Testis (tissue), 3 donors: ENCODE data around the gene HPS1. TPM values are rescaled to one million over a fixed set of nuclear protein-coding genes. Genes with fewer than 3 reads are reported as not detected.

Source experiments
- DNase-seq: peaks from one replicate; pipeline ENCODE4 v3.0.0-alpha.2; 2019
- H3K27ac ChIP-seq, 2 donors: fragments of 200-600 bp; sonication (generic); one replicate each; pipeline ENCODE4 v1.5.1; 2019
- H3K27me3 ChIP-seq: fragments of 200-600 bp; sonication (generic); one replicate; pipeline ENCODE4 v1.5.1; 2019
- H3K36me3 ChIP-seq: fragments of 200-600 bp; sonication (generic); one replicate; pipeline ENCODE4 v1.5.1; 2017; ENCODE audit warnings: low read depth; ENCODE audit errors: missing control alignments
- H3K4me1 ChIP-seq: fragments of 200-600 bp; sonication (generic); one replicate; pipeline ENCODE4 v1.5.1; 2019
- H3K4me3 ChIP-seq, 2 donors: fragments of 200-600 bp; sonication (generic); one replicate each; pipeline ENCODE4 v1.5.1; 2017 to 2019
- H3K9me3 ChIP-seq: fragments of 200-600 bp; sonication (generic); one replicate; pipeline ENCODE4 v1.5.1; 2017
- CTCF ChIP-seq, 3 experiments: fragments of 450-650 bp in 2 of 3; fragments of 200-600 bp in 1 of 3; sonication (generic) in 1 of 3; IDR thresholded peaks; one replicate each; pipeline ENCODE4 v1.5.1; 2016 to 2019; ENCODE audit warnings: antibody characterized with exemption in 3 of 3, mild to moderate bottlenecking in 2 of 3, moderate library complexity in 1 of 3
- POLR2A ChIP-seq: fragments of 450-650 bp; IDR thresholded peaks from one replicate; pipeline ENCODE4 v1.6.1; 2017; ENCODE audit warnings: antibody characterized with exemption, mild to moderate bottlenecking, moderate library complexity
- WGBS, 2 donors: methylation state at CpG; one replicate each; pipeline ENCODE4 v1.1.5; 2018; 5-methylcytosine and 5-hydroxymethylcytosine counted together
- intact Hi-C: fragments of 100-400 bp; cut with DNase I; formaldehyde crosslinking; loops from one replicate; pipeline ENCODE4 v1.15.1; 2023; ENCODE audit warnings: low total_unique reads
- polyA plus RNA-seq: library from polyadenylated mRNA; stranded (reverse); fragments of 350-450 nt; fragmentation: Illumina TruSeq; extraction: RNeasy Lipid Tissue Mini Kit (QIAGEN cat#74804); gene quantifications from one replicate; pipeline ENCODE4 v1.2.3, GENCODE V29; 2014; ENCODE audit warnings: low read depth, low replicate concordance; ENCODE audit not compliant: insufficient read depth
- total RNA-seq, 2 donors: library from RNA; depleted of rRNA; stranded (reverse); fragments of >200 nt; gene quantifications; one replicate each; pipeline ENCODE4 v1.2.3, GENCODE V29; 2016

Gene HPS1
- total and polyA plus RNA-seq, 3 donors from 2014 or later = 53.6 to 73.4 (median 59.4) TPM

GRCh38 chr10:98466861-98467505, 20.2 kb upstream of the HPS1 start:
- DNase-seq = no peak
- H3K27me3 ChIP-seq = no peaks in the 10 kb centered on the region
- TF ChIP-seq CTCF (IDR thresholded peaks at IDR 0.05) = no peak
- no peak for TF ChIP-seq POLR2A
- peak overlapping the region in 1 of 2 donors; percentile 47 for H3K4me3 ChIP-seq
- H3K9me3 ChIP-seq = no peaks in the 10 kb centered on the region
- WGBS, 2 donors = 41 to 53% methylated on average over 15 of the region's 15 CpGs
- no peaks in the 10 kb centered on the region for H3K36me3 ChIP-seq
- H3K27ac ChIP-seq = no peak overlapping the region
- H3K4me1 ChIP-seq = no peaks in the 10 kb centered on the region
- intact Hi-C loops = no loop called here

GRCh38 chr10:98465866-98466265, 19.1 kb upstream of the HPS1 start:
- no peak overlapping the region for H3K27ac ChIP-seq
- H3K4me3 ChIP-seq = no peak overlapping the region
- no peaks in the 10 kb centered on the region for H3K36me3 ChIP-seq
- no peak for TF ChIP-seq POLR2A
- no peak for TF ChIP-seq CTCF (IDR thresholded peaks at IDR 0.05)
- peaks cover 3% of the 10 kb centered on the region for H3K4me1 ChIP-seq
- no peaks in the 10 kb centered on the region for H3K27me3 ChIP-seq
- DNase-seq = no peak
- intact Hi-C loops = no loop called here
- whole genome bisulfite sequencing, 2 donors = 79 to 83% methylated on average over 3 of the region's 3 CpGs
- no peaks in the 10 kb centered on the region for H3K9me3 ChIP-seq

GRCh38 chr10:98463976-98464754, 17.4 kb upstream of the HPS1 start:
- no peaks in the 10 kb centered on the region for H3K36me3 ChIP-seq
- 83% methylated on average over 8 of the region's 8 CpGs for WGBS, 2 donors
- no peak for TF ChIP-seq CTCF (IDR thresholded peaks at IDR 0.05)
- TF ChIP-seq POLR2A = no peak
- intact Hi-C loops = no loop called here
- no peaks in the 10 kb centered on the region for H3K9me3 ChIP-seq
- peaks cover 8% of the 10 kb centered on the region for H3K4me1 ChIP-seq
- no peak overlapping the region for H3K27ac ChIP-seq
- no peak for DNase-seq
- no peak overlapping the region for H3K4me3 ChIP-seq
- no peaks in the 10 kb centered on the region for H3K27me3 ChIP-seq

- Histone ChIP-seq H3K36me3 (no peaks in the 10 kb centered on the region), H3K27ac (no peak overlapping the region), H3K4me3 (no peak overlapping the region), H3K9me3 (no peaks in the 10 kb centered on the region), H3K4me1 (peaks cover 8% of the 10 kb centered on the region), H3K27me3 (no peaks in the 10 kb centered on the region)
- TF ChIP-seq POLR2A = no peak
- no peak for DNase-seq
- intact Hi-C loops = no loop called here
- 87 to 94% methylated on average over 6 of the region's 6 CpGs for WGBS, 2 donors
Observed at GRCh38 chr10:98463016-98463415, 16.3 kb upstream of the HPS1 start.

GRCh38 chr10:98461500-98461842, 14.7 kb upstream of the HPS1 start:
- Histone ChIP-seq H3K9me3 (no peaks in the 10 kb centered on the region), H3K36me3 (no peaks in the 10 kb centered on the region), H3K4me3 (no peak overlapping the region), H3K27me3 (no peaks in the 10 kb centered on the region), H3K27ac (peak overlapping the region in 1 of 2 donors; percentile 47), H3K4me1 (peaks cover 16% of the 10 kb centered on the region)
- 88 to 91% methylated on average over 3 of the region's 3 CpGs for WGBS, 2 donors
- intact Hi-C loops = no loop called here
- DNase-seq = no peak
- TF ChIP-seq POLR2A (no peak), CTCF (IDR thresholded peaks at IDR 0.05) (no peak)
